Measurements from ENCODE around the gene POLN.

POLN gene

GRCh38 chr4:2155246-2155645, 86.7 kb downstream of the POLN start:
- no peak overlapping the region for H3K4me3 ChIP-seq (ENCODE audit: low read length, poor library complexity, severe bottlenecking)
- TF ChIP-seq CTCF (conservative IDR thresholded peaks at IDR 0.05; ENCODE audit: low read length) (no peak), EZH2phosphoT487 (IDR thresholded peaks at IDR 0.05; ENCODE audit: borderline replicate concordance) (no peak)
- H3K27me3 ChIP-seq (ENCODE audit: insufficient read depth, low read length, poor library complexity, severe bottlenecking): no peaks in the 10 kb centered on the region
- no peaks in the 10 kb centered on the region for H3K9me3 ChIP-seq (ENCODE audit: insufficient read depth, low read depth, low read length)
- no peaks in the 10 kb centered on the region for H4K20me1 ChIP-seq (ENCODE audit: insufficient read depth, low read length, poor library complexity, severe bottlenecking)
- H3K9ac ChIP-seq (ENCODE audit: low read depth, low read length, poor library complexity, severe bottlenecking): no peak overlapping the region
- no peaks in the 10 kb centered on the region for H3K79me2 ChIP-seq (ENCODE audit: insufficient read depth, low read length)
- no peaks in the 10 kb centered on the region for H3F3A ChIP-seq (ENCODE audit: low read depth)
- H3K36me3 ChIP-seq (ENCODE audit: insufficient read depth, low read length): no peaks in the 10 kb centered on the region
- no peak overlapping the region for H3K4me2 ChIP-seq (ENCODE audit: low read depth, low read length, poor library complexity, severe bottlenecking)
- H3K9me2 ChIP-seq (replicated peaks; ENCODE audit: low read depth, low read length): no peaks in the 10 kb centered on the region
- no peak overlapping the region for H2AFZ ChIP-seq (ENCODE audit: low read length)
- no peaks in the 10 kb centered on the region for H3K4me1 ChIP-seq (ENCODE audit: insufficient read depth, low read length, poor library complexity, severe bottlenecking)

GRCh38 chr4:2154215-2154740, 87.6 kb downstream of the POLN start:
- H3K9me2 ChIP-seq (replicated peaks; ENCODE audit: low read depth, low read length): no peaks in the 10 kb centered on the region
- H3K4me2 ChIP-seq (ENCODE audit: low read depth, low read length, poor library complexity, severe bottlenecking): no peak overlapping the region
- H4K20me1 ChIP-seq (ENCODE audit: insufficient read depth, low read length, poor library complexity, severe bottlenecking): no peaks in the 10 kb centered on the region
- no peaks in the 10 kb centered on the region for H3F3A ChIP-seq (ENCODE audit: low read depth)
- no peak overlapping the region for H3K4me3 ChIP-seq (ENCODE audit: low read length, poor library complexity, severe bottlenecking)
- H3K9ac ChIP-seq (ENCODE audit: low read depth, low read length, poor library complexity, severe bottlenecking): no peak overlapping the region
- no peak for TF ChIP-seq EZH2phosphoT487 (IDR thresholded peaks at IDR 0.05; ENCODE audit: borderline replicate concordance)
- TF ChIP-seq CTCF (conservative IDR thresholded peaks at IDR 0.05; ENCODE audit: low read length): no peak
- H3K79me2 ChIP-seq (ENCODE audit: insufficient read depth, low read length): no peaks in the 10 kb centered on the region
- H3K36me3 ChIP-seq (ENCODE audit: insufficient read depth, low read length): no peaks in the 10 kb centered on the region
- no peaks in the 10 kb centered on the region for H3K27me3 ChIP-seq (ENCODE audit: insufficient read depth, low read length, poor library complexity, severe bottlenecking)
- H3K9me3 ChIP-seq (ENCODE audit: insufficient read depth, low read depth, low read length): no peaks in the 10 kb centered on the region
- H3K4me1 ChIP-seq (ENCODE audit: insufficient read depth, low read length, poor library complexity, severe bottlenecking): no peaks in the 10 kb centered on the region
- H2AFZ ChIP-seq (ENCODE audit: low read length): no peak overlapping the region

- H2AFZ ChIP-seq (ENCODE audit: low read length): no peak overlapping the region
- no peak overlapping the region for H3K4me2 ChIP-seq (ENCODE audit: low read depth, low read length, poor library complexity, severe bottlenecking)
- no peaks in the 10 kb centered on the region for H4K20me1 ChIP-seq (ENCODE audit: insufficient read depth, low read length, poor library complexity, severe bottlenecking)
- H3K9ac ChIP-seq (ENCODE audit: low read depth, low read length, poor library complexity, severe bottlenecking): no peak overlapping the region
- no peaks in the 10 kb centered on the region for H3K27me3 ChIP-seq (ENCODE audit: insufficient read depth, low read length, poor library complexity, severe bottlenecking)
- no peaks in the 10 kb centered on the region for H3K36me3 ChIP-seq (ENCODE audit: insufficient read depth, low read length)
- no peaks in the 10 kb centered on the region for H3K79me2 ChIP-seq (ENCODE audit: insufficient read depth, low read length)
- TF ChIP-seq CTCF (conservative IDR thresholded peaks at IDR 0.05; ENCODE audit: low read length) (no peak), EZH2phosphoT487 (IDR thresholded peaks at IDR 0.05; ENCODE audit: borderline replicate concordance) (no peak)
- no peak overlapping the region for H3K4me3 ChIP-seq (ENCODE audit: low read length, poor library complexity, severe bottlenecking)
- no peaks in the 10 kb centered on the region for H3F3A ChIP-seq (ENCODE audit: low read depth)
- H3K9me2 ChIP-seq (replicated peaks; ENCODE audit: low read depth, low read length): no peaks in the 10 kb centered on the region
- H3K4me1 ChIP-seq (ENCODE audit: insufficient read depth, low read length, poor library complexity, severe bottlenecking): no peaks in the 10 kb centered on the region
- H3K9me3 ChIP-seq (ENCODE audit: insufficient read depth, low read depth, low read length): no peaks in the 10 kb centered on the region
These were observed 90.4 kb downstream of the POLN start for GRCh38 chr4:2151544-2151943.

All from Loucy (cell line).